AG08395 (cell line): Measurements from ENCODE around the gene C19orf25.
"Not testable (repeated sequence)": the region's sequence is repeated elsewhere in the genome, so short reads cannot be mapped to it uniquely, and the experiment has no call there.

Experiments used
- DNase-seq: peaks from one replicate; pipeline ENCODE4 v3.0.0; 2012; ENCODE audit warnings: mixed read lengths, low spot score

The C19orf25 gene

GRCh38 chr19:1449467-1450442, 29.3 kb downstream of the C19orf25 start, which contains the start of gene APC2:
TSS of gene APC2 (plus strand) at chr19:1450121. CDS start at chr19:1453002, 2,881 bp downstream.
- DNase-seq = peak; percentile 90

DNA sequence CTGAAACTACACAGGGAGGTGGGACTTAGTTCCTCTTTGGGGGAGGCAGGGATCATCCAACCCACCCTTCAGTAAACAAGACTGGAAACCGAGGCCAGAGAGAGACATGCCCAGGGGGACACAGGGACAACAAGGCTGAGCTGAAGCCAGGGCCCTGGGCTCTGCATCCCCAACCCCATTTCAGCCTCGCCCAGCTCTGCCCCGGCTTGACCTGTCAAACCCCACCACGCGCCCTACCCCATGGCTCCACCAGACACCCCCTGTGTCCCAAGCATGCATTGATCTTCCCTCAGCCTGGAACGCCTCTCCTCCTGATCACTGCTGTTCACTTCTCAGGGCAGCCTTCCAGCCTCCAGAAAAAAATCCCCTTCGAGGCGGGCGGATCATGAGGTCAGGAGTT, 31.1 kb downstream of the C19orf25 start:
- DNase-seq = no peak

DNA sequence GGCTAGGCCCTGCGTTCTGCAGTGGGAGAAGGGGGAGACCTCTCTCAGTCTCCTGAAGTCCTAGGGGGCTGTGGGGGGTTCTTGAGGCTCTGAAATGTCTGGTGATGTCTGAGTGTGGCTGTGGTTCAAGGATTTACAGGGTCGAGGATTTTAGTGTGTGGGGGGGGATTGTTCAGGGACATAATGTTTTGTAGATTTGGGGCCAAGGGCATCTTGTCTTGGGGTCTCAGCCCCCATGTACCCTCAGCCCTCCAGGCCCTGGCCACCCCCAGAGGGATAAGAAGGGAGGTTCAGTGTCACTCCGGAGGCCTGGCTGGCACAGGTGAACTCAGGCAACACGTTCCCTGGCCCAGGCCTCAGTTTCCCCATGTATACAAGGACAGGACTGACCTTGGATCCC, 31.5 kb downstream of the C19orf25 start:
- no peak for DNase-seq

- DNase-seq = no peak
Observed at GRCh38 chr19:1446713-1447481, 32.1 kb downstream of the C19orf25 start.

DNA sequence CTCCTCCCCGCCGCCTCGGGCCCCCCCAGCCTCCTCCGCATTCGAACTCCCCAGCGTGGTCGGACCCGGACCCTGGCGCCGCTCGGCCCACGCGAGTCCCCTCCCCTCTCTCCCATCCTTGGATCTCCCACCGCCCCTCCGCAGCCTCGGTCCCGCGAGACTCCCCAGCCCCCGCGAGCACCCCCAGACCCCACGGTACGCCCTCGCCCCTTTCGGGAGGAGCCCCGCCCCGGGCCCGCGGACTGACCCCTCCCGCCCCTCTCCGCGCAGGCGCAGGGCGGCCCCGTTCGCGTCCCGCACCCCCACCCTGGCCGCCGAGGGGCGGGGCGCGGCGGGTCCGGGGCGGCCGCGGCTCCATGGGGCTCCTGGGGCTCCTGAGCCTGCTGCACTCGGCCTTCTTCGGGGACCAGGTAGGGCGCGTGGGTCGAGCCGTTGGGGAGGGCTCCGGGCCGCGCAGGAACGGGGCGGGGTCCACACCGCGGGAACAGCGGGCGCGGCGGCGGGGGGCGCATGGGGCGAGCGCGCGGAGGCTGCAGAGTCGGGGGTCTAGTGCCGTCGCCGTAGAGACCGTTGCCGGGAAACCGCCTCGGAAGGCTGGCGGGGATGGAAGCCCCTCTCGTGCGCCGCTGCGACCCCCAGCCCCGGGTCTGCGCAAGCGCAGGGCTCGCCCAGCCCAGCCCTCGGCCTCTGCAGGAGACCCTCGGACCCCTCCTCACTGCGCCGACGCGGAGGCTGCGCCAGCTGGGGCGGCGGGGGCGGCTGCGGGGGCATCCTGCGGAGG, 32.9 kb downstream of the C19orf25 start:
- DNase-seq = peak; percentile 54

GRCh38 chr19:1445185-1445931, 33.7 kb downstream of the C19orf25 start:
- peak; percentile 89 for DNase-seq

- DNase-seq = no peak
Observed at GRCh38 chr19:1441677-1442438, 37.2 kb downstream of the C19orf25 start.

DNA sequence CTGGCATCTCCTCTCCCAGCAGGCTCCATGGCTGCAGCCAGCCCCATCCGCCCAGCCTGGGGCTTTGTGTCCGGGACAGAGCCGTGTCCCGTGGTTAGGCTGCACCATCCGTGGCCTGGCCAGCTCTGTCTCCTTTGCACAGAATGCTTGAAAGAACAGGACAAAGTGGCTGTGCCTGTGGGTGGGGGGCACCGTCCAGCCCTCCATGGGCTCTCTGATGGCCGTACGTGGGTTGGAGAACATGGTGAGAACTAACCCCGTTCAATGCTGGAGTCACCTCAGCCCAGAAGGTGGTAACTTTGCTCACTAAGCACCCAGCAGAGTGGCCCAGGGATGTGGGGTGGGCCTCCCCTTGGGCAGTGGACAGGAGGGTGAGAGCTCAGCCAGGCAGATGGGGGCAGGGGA, 38.0 kb downstream of the C19orf25 start:
- no peak for DNase-seq

DNA sequence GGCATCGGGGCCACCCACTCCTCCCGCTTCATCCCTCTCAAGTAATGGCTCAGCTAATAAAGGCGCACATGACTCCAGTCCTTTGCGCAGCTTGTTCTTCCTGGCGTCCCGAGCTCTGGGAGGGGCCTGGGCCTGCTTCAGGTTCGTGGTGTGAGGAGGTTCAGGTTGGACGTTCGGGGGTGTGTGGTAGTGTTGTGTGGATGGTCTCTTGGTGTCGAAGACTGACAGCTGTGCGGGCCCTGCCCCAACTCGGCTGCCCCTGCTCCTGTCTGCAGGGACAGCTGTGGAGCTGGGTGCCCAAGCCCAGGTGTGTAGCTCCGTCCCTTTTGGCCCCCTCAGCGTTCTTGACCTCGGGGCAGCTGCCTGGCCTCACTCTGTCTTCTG, 38.6 kb downstream of the C19orf25 start:
- DNase-seq = no peak

- not testable (repeated sequence) for DNase-seq
Observed at GRCh38 chr19:1439525-1440417, 39.2 kb downstream of the C19orf25 start.

- no peak for DNase-seq
Observed at GRCh38 chr19:1438933-1439354, 40.1 kb downstream of the C19orf25 start.

DNA sequence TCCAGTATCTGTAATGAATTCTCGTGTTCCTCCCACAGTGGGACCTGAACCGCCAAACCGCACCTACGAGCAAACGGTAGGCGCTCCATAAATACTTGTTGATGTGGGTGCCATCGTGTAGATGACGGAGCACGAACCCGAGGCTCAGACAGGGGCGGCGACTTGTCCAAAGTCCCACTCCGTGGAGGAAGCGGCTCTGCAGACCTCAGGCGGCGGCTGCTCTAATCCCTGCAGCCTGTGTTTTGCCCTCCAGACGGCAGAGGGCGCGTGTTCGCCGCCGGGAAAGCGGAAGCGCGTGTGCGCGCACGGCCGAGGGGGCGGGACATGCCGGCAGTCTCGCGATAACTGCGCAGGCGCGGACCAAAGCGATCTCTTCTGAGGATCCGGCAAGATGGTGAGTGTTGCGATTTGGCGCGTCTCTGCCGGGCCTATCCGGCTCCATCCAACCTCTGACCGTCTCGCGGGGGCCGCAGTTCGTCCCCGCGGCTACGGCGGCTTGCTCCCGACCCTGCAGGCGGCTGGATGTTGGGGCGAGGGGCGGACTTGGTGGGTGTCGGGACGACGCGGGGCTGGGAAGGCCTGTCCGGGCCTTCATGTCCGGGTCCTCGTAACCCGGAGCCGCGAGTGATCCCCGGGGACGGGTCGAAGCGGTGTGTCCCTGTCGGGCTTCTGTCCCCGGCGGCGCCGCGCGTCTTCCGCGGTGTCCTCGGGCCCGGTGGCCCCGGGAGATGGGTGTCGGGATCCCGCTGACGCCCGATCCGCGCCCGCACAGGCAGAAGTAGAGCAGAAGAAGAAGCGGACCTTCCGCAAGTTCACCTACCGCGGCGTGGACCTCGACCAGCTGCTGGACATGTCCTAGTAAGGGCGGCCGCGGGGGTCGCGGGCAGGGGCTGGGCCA, 40.7 kb downstream of the C19orf25 start, which contains the start of gene RPS15:
Gene RPS15, plus strand, starts transcription at position 362 of the 898 bp plus-strand sequence. Its CDS starts 30 bp downstream, at position 392.
- DNase-seq = peak; percentile 98

GRCh38 chr19:1437609-1438008, 41.4 kb downstream of the C19orf25 start:
- DNase-seq = no peak

- DNase-seq = no peak
Observed at GRCh38 chr19:1435378-1435989, 43.5 kb downstream of the C19orf25 start.

- DNase-seq = no peak
Observed at GRCh38 chr19:1434577-1435060, 44.4 kb downstream of the C19orf25 start.

DNA sequence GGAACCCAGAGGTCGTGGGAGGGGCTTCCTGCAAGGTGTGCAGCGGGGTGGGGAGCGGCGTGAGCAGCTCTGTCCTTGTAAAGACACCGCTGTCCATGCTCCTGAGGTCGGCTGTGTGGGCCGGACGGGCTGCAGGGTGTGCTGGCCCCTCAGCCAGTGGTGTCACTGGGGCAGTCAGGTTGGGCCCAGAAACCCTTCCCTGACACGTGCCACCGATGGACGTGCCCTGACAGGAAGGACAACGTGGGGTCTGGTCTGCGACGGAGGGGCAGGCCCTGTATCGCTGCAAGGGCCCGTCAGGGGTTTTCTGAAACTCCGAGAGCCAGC, 45.0 kb downstream of the C19orf25 start:
- no peak for DNase-seq

DNA sequence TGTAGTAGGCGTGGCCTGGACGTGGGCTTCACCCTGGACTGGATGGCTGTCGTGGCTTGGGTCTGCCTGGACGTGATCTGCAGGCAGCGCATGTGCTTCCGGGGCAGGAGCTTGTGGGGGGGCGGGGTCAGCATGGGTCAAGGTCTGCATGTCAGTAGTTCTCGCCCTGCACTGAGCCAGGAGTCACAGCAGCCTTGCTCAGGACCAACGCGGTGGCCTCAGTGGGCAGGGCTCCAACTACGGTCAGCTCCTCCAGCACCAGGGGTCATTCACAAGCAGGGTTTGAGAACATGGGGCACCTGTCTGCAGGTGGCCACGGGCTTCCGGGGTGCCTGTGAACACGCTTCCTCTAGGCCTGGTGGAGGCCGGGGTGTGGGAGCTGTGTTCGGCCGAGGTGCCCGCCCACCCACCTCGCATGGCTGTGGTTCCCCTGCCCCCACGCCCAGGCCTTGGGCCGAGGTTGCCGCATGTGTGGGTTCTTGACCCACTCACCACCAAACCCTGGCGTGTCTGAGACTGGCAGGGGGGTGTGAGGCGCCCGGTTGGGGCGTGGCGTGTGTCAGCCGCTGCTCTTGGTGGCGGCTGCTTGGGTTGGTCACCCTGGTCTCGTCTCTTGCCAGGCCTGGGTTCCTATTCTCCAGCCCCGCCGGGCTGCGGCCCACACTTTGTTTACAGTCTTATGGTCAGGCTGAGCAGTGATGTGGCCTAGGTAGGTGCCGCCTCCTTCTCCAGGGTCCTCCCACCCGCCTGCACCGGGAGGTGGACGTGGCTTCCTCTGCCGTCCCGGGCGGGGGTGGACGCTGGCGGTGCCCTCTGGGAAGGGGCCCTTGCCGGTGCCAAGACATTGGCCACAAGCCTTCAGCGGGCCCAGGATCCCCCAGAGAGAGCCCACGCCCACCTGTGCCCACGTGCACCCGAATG, 45.6 kb downstream of the C19orf25 start:
- no peak for DNase-seq
